ENCODE measurements around the gene MGAT5B.

- TF ChIP-seq CTCF (IDR thresholded peaks at IDR 0.05) (no peak), POLR2A (IDR thresholded peaks at IDR 0.05) (no peak)
Measured at GRCh38 chr17:76871668-76872067, 3.5 kb downstream of the MGAT5B start.
